ENCODE measurements around the gene SNN. TPM values are rescaled to one million over a fixed set of nuclear protein-coding genes. Genes with fewer than 3 reads are reported as not detected.

Gene SNN
- total RNA-seq, 4 donors from 2014 or later = 30.7 to 66.9 (median 33.6) TPM

GRCh38 chr16:11621920-11622651 lies 46.2 kb upstream of the SNN start:
- Histone ChIP-seq H3K27me3 (no peaks in the 10 kb centered on the region), H3K36me3 (no peaks in the 10 kb centered on the region), H3K27ac (replicated peaks in 1 of 4) (peak overlapping the region; percentile 25 to 60 (median 59)), H3K4me3 (peak overlapping the region; percentile 29 to 34 (median 30)), H3K4me1 (peaks cover 0 to 14% (median 13%) of the 10 kb centered on the region in 4 donors), H3K9me3 (no peaks in the 10 kb centered on the region)
- TF ChIP-seq POLR2AphosphoS5 (IDR thresholded peaks at IDR 0.05) = no peak
- TF ChIP-seq, protein P1, sequence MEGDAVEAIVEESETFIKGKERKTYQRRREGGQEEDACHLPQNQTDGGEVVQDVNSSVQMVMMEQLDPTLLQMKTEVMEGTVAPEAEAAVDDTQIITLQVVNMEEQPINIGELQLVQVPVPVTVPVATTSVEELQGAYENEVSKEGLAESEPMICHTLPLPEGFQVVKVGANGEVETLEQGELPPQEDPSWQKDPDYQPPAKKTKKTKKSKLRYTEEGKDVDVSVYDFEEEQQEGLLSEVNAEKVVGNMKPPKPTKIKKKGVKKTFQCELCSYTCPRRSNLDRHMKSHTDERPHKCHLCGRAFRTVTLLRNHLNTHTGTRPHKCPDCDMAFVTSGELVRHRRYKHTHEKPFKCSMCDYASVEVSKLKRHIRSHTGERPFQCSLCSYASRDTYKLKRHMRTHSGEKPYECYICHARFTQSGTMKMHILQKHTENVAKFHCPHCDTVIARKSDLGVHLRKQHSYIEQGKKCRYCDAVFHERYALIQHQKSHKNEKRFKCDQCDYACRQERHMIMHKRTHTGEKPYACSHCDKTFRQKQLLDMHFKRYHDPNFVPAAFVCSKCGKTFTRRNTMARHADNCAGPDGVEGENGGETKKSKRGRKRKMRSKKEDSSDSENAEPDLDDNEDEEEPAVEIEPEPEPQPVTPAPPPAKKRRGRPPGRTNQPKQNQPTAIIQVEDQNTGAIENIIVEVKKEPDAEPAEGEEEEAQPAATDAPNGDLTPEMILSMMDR (IDR thresholded peaks at IDR 0.05) = no peak
- no peak for TF ChIP-seq POLR2A (IDR thresholded peaks at IDR 0.05; ENCODE audit: low read depth)
- TF ChIP-seq EP300 (IDR thresholded peaks at IDR 0.05) = no peak
- intact Hi-C loops (cut with DNase I) = no loop called here
- WGBS = 37% methylated on average over 14 of the region's 19 CpGs
- DNase-seq (ENCODE audit: extremely low spot score) = no peak

DNA sequence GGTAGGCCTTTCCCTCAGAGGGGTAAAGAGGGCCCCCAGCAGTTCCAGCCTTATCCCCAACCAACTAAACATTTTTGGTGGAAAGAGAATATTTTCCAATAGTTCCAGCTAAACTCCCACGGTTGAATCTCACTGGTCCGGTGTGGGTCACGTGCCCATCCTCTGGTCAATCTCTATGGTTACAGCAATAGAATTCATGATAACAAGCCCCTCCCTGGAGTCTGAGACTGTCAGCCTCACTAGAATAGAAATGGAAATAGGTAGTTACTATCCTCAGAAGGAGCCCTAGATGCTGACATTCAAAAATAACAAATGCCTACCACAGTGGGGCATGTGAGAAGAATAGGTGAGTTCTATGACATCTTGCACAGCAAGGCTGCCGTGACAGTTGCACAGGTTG lies 44.0 kb upstream of the SNN start:
- Histone ChIP-seq H3K36me3 (no peaks in the 10 kb centered on the region), H3K4me3 (no peak overlapping the region), H3K9me3 (no peaks in the 10 kb centered on the region), H3K27ac (replicated peaks in 1 of 4) (no peak overlapping the region), H3K4me1 (peaks cover 0 to 27% (median 22%) of the 10 kb centered on the region in 4 donors), H3K27me3 (no peaks in the 10 kb centered on the region)
- intact Hi-C loops (cut with DNase I) = no loop called here
- DNase-seq (ENCODE audit: extremely low spot score) = no peak
- TF ChIP-seq, protein P1 (IDR thresholded peaks at IDR 0.05) = no peak
- TF ChIP-seq POLR2AphosphoS5 (IDR thresholded peaks at IDR 0.05) (no peak), EP300 (IDR thresholded peaks at IDR 0.05) (no peak), POLR2A (IDR thresholded peaks at IDR 0.05; ENCODE audit: low read depth) (no peak)
- 94% methylated on average over 4 of the region's 4 CpGs for WGBS

DNA sequence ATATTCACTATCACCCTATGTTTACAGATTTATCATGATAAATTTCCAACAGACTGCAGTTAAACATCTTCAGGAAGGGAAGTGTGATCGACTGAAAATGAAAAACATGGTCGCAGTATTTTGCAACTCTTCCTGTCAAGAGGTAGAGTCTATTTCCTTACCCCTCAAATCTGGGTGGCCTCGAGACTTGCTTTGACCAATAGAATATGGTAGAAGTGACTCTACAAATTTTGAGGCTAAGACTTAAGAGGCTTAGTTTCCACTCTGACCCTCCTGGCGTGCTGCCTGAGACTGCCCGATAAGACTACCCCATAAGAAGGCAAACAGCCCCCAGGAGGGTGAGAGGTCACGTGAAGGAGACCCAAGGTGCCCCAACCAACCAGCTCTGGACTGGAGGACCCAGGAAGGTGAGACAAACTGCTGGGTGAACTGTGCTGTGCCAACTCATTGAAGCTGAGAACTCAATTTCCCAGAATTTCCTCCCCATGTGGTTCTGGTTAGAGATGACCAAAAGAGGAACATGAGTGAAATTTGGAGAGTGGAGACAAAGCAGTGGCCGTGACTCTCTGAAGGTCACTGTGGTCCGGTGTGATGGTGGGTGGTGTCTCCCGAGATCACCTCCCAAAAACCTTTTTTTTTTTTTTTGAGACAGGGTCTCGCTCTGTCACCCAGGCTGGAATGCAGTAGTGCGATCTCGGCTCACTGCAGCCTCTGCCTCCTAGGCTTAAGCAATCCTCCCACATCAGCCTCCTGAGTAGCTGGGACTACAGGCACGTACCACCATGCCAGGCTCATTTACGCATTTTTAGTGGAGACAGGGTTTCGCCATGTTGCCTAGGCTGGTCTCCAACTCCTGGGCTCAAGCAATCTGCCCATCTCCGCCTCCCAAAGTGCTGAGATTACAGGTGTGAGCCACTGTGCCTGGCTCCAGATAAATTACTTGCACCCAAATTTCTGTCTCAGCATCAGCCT lies 43.3 kb upstream of the SNN start:
- intact Hi-C loops (cut with DNase I) = no loop called here
- 86% methylated on average over 15 of the region's 16 CpGs for WGBS
- no peaks in the 10 kb centered on the region for H3K9me3 ChIP-seq

DNA sequence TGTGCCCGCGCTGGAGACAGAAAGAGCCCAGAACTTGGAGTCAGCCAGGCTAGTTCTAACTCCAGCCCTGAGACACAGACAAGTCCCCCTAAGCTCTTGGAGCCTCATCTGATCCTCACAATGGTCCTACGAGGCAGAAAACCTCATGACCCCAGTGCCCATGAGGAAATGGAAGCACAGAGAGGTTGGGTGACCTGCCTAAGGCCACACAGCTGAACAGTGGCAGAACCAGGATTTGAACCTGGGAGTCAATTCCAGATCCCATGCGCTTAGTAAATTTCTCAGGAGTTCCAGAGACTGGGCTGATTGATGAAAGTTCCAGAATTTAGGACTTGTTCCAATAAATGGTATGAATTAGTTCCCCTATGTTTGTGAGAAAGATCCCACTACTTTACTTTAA lies 42.5 kb upstream of the SNN start:
- TF ChIP-seq POLR2AphosphoS5 (IDR thresholded peaks at IDR 0.05) (no peak), EP300 (IDR thresholded peaks at IDR 0.05) (no peak), POLR2A (IDR thresholded peaks at IDR 0.05; ENCODE audit: low read depth) (no peak)
- TF ChIP-seq, protein P1 (IDR thresholded peaks at IDR 0.05) = no peak
- WGBS = 78% methylated on average over 4 of the region's 4 CpGs
- intact Hi-C loops (cut with DNase I) = no loop called here
- DNase-seq (ENCODE audit: extremely low spot score) = no peak
- H3K27ac ChIP-seq (replicated peaks in 1 of 4) = no peak overlapping the region
- no peak overlapping the region for H3K4me3 ChIP-seq
- no peaks in the 10 kb centered on the region for H3K36me3 ChIP-seq
- H3K27me3 ChIP-seq = no peaks in the 10 kb centered on the region
- H3K4me1 ChIP-seq = peaks cover 0 to 37% (median 32%) of the 10 kb centered on the region in 4 donors
- H3K9me3 ChIP-seq = no peaks in the 10 kb centered on the region

More for the DNA sequence above, 43.3 kb upstream of the SNN start:
- H3K4me1 ChIP-seq = peaks cover 0 to 34% (median 28%) of the 10 kb centered on the region in 4 donors
- no peak for DNase-seq (ENCODE audit: extremely low spot score)
- no peaks in the 10 kb centered on the region for H3K27me3 ChIP-seq
- H3K27ac ChIP-seq (replicated peaks in 1 of 4) = no peak overlapping the region
- no peak for TF ChIP-seq EP300 (IDR thresholded peaks at IDR 0.05)
- TF ChIP-seq POLR2AphosphoS5 (IDR thresholded peaks at IDR 0.05) = no peak
- TF ChIP-seq POLR2A (IDR thresholded peaks at IDR 0.05; ENCODE audit: low read depth) = no peak
- TF ChIP-seq, protein P1 (IDR thresholded peaks at IDR 0.05) = no peak
- no peaks in the 10 kb centered on the region for H3K36me3 ChIP-seq
- no peak overlapping the region for H3K4me3 ChIP-seq
